ENCODE measurements around the gene MAML3.

GRCh38 chr4:140157341-140157740, 3.4 kb upstream of the MAML3 start:
- TF ChIP-seq, protein P1, sequence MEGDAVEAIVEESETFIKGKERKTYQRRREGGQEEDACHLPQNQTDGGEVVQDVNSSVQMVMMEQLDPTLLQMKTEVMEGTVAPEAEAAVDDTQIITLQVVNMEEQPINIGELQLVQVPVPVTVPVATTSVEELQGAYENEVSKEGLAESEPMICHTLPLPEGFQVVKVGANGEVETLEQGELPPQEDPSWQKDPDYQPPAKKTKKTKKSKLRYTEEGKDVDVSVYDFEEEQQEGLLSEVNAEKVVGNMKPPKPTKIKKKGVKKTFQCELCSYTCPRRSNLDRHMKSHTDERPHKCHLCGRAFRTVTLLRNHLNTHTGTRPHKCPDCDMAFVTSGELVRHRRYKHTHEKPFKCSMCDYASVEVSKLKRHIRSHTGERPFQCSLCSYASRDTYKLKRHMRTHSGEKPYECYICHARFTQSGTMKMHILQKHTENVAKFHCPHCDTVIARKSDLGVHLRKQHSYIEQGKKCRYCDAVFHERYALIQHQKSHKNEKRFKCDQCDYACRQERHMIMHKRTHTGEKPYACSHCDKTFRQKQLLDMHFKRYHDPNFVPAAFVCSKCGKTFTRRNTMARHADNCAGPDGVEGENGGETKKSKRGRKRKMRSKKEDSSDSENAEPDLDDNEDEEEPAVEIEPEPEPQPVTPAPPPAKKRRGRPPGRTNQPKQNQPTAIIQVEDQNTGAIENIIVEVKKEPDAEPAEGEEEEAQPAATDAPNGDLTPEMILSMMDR (conservative IDR thresholded peaks at IDR 0.05; ENCODE audit: low read depth in 2 of 2) = no peak
- no peak for TF ChIP-seq EZH2 (IDR thresholded peaks at IDR 0.05; ENCODE audit: low read depth, unreplicated experiment)
- no peak for TF ChIP-seq POLR2AphosphoS5 (IDR thresholded peaks at IDR 0.05; ENCODE audit: low read depth)
- TF ChIP-seq ZNF331 (CRISPR knock-in tag; IDR thresholded peaks at IDR 0.05; ENCODE audit: low read depth) = no peak
- TF ChIP-seq STAT1 (IDR thresholded peaks at IDR 0.05; ENCODE audit: unreplicated experiment) = no peak
- no peak for TF ChIP-seq JUNB (IDR thresholded peaks at IDR 0.05; ENCODE audit: unreplicated experiment)
- no peak for TF ChIP-seq NANOG (IDR thresholded peaks at IDR 0.05; ENCODE audit: borderline replicate concordance)
- TF ChIP-seq ZNF114 (CRISPR knock-in tag; IDR thresholded peaks at IDR 0.05) = no peak
- no peak for TF ChIP-seq EZH2phosphoT487 (IDR thresholded peaks at IDR 0.05; ENCODE audit: unreplicated experiment)
- TF ChIP-seq CREB1 (CRISPR knock-in tag; IDR thresholded peaks at IDR 0.05; ENCODE audit: low read depth) = no peak
